ENCODE results near the gene TDO2. TPM values are rescaled to one million over a fixed set of nuclear protein-coding genes. Genes with fewer than 3 reads are reported as not detected.
"Not testable (repeated sequence)": the region's sequence is repeated elsewhere in the genome, so short reads cannot be mapped to it uniquely, and the experiment has no call there.

The TDO2 gene
- total RNA-seq, 1 donor from 2014 or later = not detected

- Histone ChIP-seq H3K27ac (no peak overlapping the region), H3K4me3 (no peak overlapping the region), H3K4me1 (no peaks in the 10 kb centered on the region), H3K9me3 (no peaks in the 10 kb centered on the region), H3K27me3 (no peaks in the 10 kb centered on the region), H3K36me3 (peaks cover 0 to 17% of the 10 kb centered on the region in 2 donors)
- intact Hi-C loops (cut with DNase I) = no loop called here
- no peak for DNase-seq (ENCODE audit: extremely low spot score in 2 of 2)
- TF ChIP-seq POLR2AphosphoS5 (IDR thresholded peaks at IDR 0.05; ENCODE audit: insufficient read depth in 1 of 2, low read depth in 1 of 2) (no peak), CTCF (IDR thresholded peaks at IDR 0.05) (no peak), POLR2A (IDR thresholded peaks at IDR 0.05) (no peak)
Measured at GRCh38 chr4:155930330-155930729, 26.8 kb downstream of the TDO2 start.

GRCh38 chr4:155931634-155932033 lies 28.1 kb downstream of the TDO2 start:
- Histone ChIP-seq H3K4me1 (no peaks in the 10 kb centered on the region), H3K36me3 (peaks cover 0 to 18% of the 10 kb centered on the region in 2 donors), H3K27ac (no peak overlapping the region), H3K27me3 (no peaks in the 10 kb centered on the region), H3K4me3 (no peak overlapping the region), H3K9me3 (no peaks in the 10 kb centered on the region)
- intact Hi-C loops (cut with DNase I) = no loop called here
- TF ChIP-seq POLR2A (IDR thresholded peaks at IDR 0.05) (no peak), CTCF (IDR thresholded peaks at IDR 0.05) (no peak), POLR2AphosphoS5 (IDR thresholded peaks at IDR 0.05; ENCODE audit: insufficient read depth in 1 of 2, low read depth in 1 of 2) (no peak)
- no peak for DNase-seq (ENCODE audit: extremely low spot score in 2 of 2)

- intact Hi-C loops (cut with DNase I) = not testable (repeated sequence)
Measured at GRCh38 chr4:155934634-155935033, 31.1 kb downstream of the TDO2 start.

GRCh38 chr4:155935389-155935986 lies 32.0 kb downstream of the TDO2 start:
- intact Hi-C loops (cut with DNase I) = no loop called here
- Histone ChIP-seq H3K4me3 (no peak overlapping the region), H3K36me3 (peaks cover 0 to 13% of the 10 kb centered on the region in 2 donors)

More at GRCh38 chr4:155934634-155935033, 31.1 kb downstream of the TDO2 start:
- H3K36me3 ChIP-seq = peaks cover 0 to 14% of the 10 kb centered on the region in 2 donors
- not testable (repeated sequence) for H3K27me3 ChIP-seq; H3K4me3 ChIP-seq; DNase-seq (ENCODE audit: extremely low spot score in 2 of 2); H3K9me3 ChIP-seq; H3K4me1 ChIP-seq; H3K27ac ChIP-seq

GRCh38 chr4:155941085-155941790 lies 37.7 kb downstream of the TDO2 start:
- no peaks in the 10 kb centered on the region for H3K4me1 ChIP-seq
- no peak for TF ChIP-seq POLR2AphosphoS5 (IDR thresholded peaks at IDR 0.05; ENCODE audit: insufficient read depth in 1 of 2, low read depth in 1 of 2)
- TF ChIP-seq POLR2A (IDR thresholded peaks at IDR 0.05) = no peak
- no peak for TF ChIP-seq CTCF (IDR thresholded peaks at IDR 0.05)
- H3K27me3 ChIP-seq = no peaks in the 10 kb centered on the region
- H3K27ac ChIP-seq = no peak overlapping the region
- H3K4me3 ChIP-seq = no peak overlapping the region
- H3K9me3 ChIP-seq = no peaks in the 10 kb centered on the region
- DNase-seq (ENCODE audit: extremely low spot score in 2 of 2) = no peak
- intact Hi-C loops (cut with DNase I) = no loop called here
- H3K36me3 ChIP-seq = peaks cover 0 to 22% of the 10 kb centered on the region in 2 donors

More at GRCh38 chr4:155935389-155935986, 32.0 kb downstream of the TDO2 start:
- no peak for DNase-seq (ENCODE audit: extremely low spot score in 2 of 2)
- Histone ChIP-seq H3K27ac (no peak overlapping the region), H3K9me3 (no peaks in the 10 kb centered on the region), H3K4me1 (no peaks in the 10 kb centered on the region), H3K27me3 (no peaks in the 10 kb centered on the region)
- TF ChIP-seq POLR2A (IDR thresholded peaks at IDR 0.05) = no peak
- TF ChIP-seq CTCF (IDR thresholded peaks at IDR 0.05) = no peak
- no peak for TF ChIP-seq POLR2AphosphoS5 (IDR thresholded peaks at IDR 0.05; ENCODE audit: insufficient read depth in 1 of 2, low read depth in 1 of 2)
